GM18508 (cell line): ENCODE measurements around the gene PLXND1.
"Not testable (repeated sequence)": the region's sequence is repeated elsewhere in the genome, so short reads cannot be mapped to it uniquely, and the experiment has no call there.

Experiments
- ATAC-seq: cut with Tn5 transposase; IDR thresholded peaks from one replicate; pipeline ENCODE4 v1.9.1; 2021; ENCODE audit warnings: moderate number of reproducible peaks; ENCODE audit not compliant: insufficient read depth, unreplicated experiment

Gene PLXND1

GRCh38 chr3:129606636-129607390, at the start of gene PLXND1:
Gene PLXND1 (minus strand): TSS chr3:129606676. CDS start chr3:129606639, 37 bp downstream.
- ATAC-seq: no peak

- ATAC-seq: no peak
Observed at GRCh38 chr3:129655291-129655700, 48.8 kb upstream of the PLXND1 start.

DNA sequence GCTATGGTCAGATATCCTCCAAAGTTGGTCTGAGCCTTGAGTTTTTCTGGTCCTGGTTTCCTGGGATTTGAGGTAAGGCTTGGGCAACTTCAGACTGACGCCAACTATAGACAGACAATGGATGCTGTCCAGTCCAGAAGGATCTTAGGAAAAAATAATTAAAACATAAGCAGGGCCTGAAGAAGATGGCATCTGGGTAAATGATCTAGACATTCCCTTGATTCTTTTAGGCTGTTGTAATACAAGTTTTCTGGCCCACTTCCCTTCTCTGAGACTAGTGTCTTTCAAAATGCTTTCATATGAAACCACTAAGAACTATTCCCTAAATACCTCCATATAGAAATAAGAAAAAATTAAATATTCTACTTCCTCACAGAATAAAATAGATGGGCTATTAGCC, 47.7 kb upstream of the PLXND1 start:
- no peak for ATAC-seq

- ATAC-seq: no peak
Observed at GRCh38 chr3:129653019-129653418, 46.5 kb upstream of the PLXND1 start.

DNA sequence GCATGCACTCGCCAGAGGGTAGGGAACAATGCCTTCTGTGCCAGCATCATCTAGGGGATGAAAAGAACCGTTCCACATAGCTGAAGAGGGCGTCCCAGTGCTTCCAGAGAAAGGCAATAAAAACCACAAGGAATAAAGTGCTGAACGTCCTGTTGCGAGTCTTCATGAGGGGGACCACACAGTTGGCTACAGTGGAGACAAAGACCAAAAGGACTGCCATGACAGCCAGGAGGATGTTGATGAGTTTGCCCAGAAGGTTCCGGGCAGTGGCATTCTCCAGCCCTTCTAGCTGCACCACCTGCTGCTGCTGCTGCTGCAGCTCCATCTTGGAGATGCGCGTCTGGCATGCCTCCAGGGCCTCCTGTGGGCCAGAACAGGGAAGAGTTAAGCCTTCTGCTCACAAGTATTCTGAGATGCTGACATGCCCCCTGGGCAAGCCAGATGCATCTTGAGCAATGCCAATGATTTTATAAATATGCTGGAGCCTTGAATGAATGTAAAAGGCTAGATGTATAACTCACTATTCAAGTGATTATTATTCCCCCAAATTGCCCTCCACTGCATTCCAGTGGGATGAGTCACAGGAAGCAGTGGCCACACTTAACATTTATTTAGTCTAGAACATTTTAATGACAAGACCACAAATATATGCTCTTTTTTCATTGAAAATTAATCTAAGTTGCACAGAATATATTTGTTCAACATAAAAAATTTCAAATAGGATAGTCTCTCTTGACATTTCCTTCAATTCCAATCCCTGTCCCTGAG, 45.1 kb upstream of the PLXND1 start:
- no peak for ATAC-seq

DNA sequence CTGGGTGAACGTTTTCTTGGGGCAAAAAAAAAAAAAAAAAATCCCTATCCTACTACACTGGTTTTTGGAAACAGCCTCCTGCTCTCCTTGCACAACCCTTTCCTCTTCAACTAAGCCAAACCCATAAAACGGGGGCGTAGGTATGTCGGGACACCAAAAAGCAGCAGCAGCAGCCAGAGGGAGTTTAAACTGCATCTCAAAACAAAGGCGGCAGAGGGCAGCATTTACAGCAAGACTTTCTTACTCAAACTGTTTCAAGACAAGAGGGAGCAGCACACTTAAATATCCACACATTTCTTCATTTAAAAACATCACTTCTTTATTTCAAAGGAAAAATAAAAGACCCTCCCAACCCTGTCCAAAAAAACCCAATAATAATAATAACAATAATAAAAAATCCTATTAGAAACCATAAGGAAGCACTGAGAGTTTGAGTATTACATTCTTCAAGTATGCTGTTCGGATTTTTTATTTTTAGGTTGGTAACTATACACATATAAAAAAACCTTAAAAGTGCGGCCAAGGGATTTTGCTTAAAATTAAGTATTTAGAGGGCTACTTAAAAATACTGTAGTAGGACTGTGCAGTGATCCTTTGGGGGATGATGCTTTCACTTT, 43.9 kb upstream of the PLXND1 start:
- ATAC-seq: no peak

GRCh38 chr3:129648391-129648790, 41.9 kb upstream of the PLXND1 start:
- ATAC-seq: no peak

DNA sequence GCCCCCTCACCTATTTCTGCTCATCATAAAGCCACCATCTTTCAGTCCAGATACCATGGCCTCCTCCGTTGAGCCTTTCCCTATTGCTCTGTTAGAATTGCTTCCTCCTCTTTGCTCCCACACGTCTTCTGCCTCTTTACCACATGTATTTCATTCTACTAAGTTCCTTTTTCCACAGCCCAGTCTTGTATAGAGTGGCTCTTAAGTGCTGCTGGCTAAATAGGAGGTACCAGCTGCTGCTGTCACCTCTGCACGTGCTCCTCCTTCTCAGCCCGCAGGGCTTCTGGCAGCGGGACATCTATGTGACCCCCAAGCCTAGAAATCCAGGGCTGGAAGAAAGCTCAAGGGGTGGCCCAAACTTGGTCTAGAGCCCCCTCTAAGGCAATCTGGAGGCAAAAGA, 38.8 kb upstream of the PLXND1 start:
- ATAC-seq: no peak

- ATAC-seq: no peak
Observed at GRCh38 chr3:129644836-129645235, 38.4 kb upstream of the PLXND1 start.

DNA sequence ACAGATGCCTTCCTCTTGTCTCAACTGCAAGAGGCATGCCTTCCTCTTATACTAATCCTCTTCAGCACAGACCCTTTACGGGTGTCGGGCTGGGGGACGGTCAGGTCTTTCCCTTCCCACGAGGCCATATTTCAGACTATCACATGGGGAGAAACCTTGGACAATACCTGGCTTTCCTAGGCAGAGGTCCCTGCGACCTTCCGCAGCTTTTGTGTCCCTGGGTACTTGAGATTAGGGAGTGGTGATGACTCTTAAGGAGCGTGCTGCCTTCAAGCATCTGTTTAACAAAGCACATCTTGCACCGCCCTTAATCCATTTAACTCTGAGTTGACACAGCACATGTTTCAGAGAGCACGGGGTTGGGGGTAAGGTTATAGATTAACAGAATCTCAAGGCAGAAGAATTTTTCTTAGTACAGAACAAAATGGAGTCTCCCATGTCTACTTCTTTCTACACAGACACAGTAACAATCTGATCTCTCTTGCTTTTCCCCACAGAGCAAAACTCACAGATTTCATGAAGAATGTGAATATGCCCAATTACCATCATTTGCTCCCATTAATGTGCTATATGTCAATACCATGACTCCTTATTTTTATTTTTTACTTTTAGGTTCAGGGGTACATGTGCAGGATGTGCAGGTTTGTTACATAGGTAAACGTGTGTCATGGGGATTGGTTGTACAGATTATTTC, 35.2 kb upstream of the PLXND1 start:
- not testable (repeated sequence) for ATAC-seq

DNA sequence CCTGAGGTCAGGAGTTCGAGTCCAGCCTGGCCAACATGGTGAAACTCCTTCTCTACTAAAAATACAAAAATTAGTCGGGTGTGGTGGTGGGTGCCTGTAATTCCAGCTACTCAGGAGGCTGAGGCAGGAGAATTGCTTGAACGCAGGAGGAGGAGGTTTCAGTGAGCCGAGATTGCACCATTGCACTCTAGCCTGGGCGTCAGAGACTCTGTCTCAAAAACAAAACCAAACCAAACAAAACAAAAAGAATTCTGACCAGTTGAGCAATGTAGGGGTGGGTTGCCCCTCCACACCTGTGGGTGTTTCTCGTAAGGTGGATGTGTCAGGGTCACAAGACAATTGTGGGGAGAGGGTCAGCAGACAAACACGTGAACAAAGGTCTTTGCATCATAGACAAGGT, 34.5 kb upstream of the PLXND1 start:
- ATAC-seq: not testable (repeated sequence)

- ATAC-seq: no peak
Observed at GRCh38 chr3:129638481-129638880, 32.0 kb upstream of the PLXND1 start.

DNA sequence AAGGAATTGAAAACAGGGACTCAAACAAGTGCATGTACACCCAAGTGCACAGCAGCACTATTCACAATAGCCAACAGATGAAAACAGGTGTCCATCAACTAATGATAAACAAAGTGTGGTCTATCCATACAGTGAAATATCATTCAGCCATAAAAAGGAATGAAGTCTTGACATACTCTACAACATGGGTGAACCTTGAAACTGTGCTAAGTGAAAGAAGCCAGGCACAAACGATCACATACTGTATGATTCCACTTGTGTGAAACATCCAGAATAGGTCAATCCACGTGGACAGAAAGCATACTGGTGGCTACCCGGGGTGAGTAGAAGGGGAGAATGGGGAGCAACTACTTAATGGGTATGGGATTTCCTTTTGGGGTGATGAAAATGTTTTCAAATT, 29.6 kb upstream of the PLXND1 start:
- no peak for ATAC-seq

- ATAC-seq: no peak
Observed at GRCh38 chr3:129635656-129636055, 29.2 kb upstream of the PLXND1 start.

DNA sequence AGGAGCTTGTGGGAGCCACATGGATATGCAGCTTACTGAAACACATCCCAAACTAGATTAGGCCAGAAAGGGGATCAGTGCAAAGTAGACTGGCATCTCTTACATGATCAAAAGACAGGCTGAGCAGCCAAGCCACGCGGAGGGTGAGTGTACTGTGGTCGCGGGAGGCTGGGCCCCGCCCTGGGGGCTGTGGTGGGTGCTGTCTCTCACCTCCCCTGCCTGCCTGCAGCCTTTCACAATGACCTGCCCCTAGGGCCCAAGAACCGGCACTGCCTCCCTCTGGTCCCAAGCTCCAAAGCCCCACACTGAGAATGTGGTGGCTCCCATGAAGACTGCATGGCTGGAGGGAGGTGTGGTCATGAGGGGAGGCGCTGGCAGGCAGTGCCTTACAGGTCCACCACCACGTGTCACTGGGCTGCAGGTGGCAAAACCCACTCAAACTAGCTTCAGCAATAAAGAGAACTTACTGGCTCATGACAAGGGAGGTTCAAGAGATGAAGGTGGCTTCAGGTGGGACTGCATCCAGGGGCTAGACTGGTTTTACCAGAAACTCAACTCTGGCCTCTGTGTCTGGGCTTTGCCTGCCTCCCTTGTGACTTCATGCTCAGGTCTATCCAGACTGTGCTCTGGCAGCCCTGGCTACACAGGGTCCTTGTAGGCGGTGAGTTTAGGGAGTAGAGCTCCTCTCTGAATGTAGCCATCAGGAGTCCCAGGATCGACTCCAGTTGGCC, 27.4 kb upstream of the PLXND1 start:
- ATAC-seq: no peak

- ATAC-seq: no peak
Observed at GRCh38 chr3:129632977-129633376, 26.5 kb upstream of the PLXND1 start.

- no peak for ATAC-seq
Observed at GRCh38 chr3:129632556-129632955, 26.1 kb upstream of the PLXND1 start.

DNA sequence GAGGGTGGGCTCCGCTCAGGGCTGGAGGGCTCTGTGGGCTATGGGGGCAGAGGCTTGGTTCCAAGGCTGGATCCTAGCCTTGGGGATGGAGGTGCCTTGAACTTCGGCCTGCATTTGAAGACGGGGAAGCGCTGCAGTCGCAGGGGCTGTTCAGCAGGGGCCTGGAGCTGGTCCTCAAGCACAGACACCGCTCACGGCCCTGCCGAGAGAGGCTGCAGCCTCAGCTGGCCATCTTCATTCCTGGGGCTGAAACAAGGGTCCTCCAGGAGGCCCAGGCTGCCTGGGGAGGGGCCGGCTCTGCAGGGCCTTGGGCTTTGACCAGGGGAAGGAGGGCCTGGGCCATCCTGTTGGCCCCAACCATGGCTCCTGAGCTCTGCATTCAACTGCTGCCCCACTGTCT, 25.6 kb upstream of the PLXND1 start:
- ATAC-seq: no peak

DNA sequence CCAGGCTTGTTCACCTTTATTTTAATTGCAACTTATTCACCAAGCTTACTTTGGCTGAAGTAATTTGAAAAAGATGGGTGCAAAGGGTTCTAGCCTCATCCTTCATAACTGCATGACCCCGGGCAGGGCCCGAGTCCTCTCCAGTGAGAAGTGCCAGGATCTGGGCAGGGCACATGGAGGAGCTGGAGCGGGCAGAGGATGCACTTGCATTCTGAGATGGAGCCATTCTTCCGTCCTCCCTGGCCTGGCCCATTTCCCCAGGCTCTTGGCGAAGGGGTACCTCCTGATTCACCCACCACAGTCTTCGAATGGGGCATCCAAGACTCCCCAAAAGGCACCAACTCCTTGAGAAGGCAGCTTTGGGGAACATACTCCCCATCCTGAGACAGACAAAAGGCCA, 22.5 kb upstream of the PLXND1 start:
- no peak for ATAC-seq

DNA sequence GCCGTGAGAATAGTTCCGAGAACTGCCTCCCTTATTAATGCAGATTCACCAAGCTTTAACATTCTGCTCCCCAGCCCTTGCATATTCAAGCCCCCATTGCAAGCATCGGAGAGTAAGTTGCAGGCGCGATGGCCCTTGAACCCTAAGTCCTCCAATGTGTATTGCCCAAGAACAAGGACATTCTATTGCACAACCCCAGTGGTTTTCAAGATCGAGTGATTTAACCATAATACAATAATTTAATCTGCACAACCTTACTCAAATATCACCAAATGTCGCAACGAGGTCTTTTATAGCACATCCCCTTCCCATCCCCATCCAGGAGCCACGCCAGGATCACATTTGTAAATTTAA, 21.7 kb upstream of the PLXND1 start:
- no peak for ATAC-seq
